ENCODE measurements around the gene ARG2. TPM values are rescaled to one million over a fixed set of nuclear protein-coding genes. Genes with fewer than 3 reads are reported as not detected.

ARG2 gene
- total RNA-seq, 1 donor from 2014 or later: 0.40 TPM

GRCh38 chr14:67643713-67644112, 24.0 kb downstream of the ARG2 start:
- no peak overlapping the region for H3K27ac Mint-ChIP-seq
- CTCF ChIA-PET: no interaction called here
- H3K4me1 Mint-ChIP-seq: no peaks in the 10 kb centered on the region

GRCh38 chr14:67644428-67644827, 24.7 kb downstream of the ARG2 start:
- no peaks in the 10 kb centered on the region for H3K27me3 Mint-ChIP-seq
- H3K27ac Mint-ChIP-seq: no peak overlapping the region
- H3K36me3 Mint-ChIP-seq (ENCODE audit: low read depth): peaks cover 39% of the 10 kb centered on the region
- POLR2A ChIA-PET: interaction anchor here (0.7 kb wide), 1 partner anchor 29 kb away, joined by 3 read pairs; no protein-coding TSS in a partner anchor
- CTCF ChIA-PET: no interaction called here
- intact Hi-C loops (cut with micrococcal nuclease): no loop called here
- DNase-seq (no peak), ATAC-seq (ENCODE audit: low read depth) (no peak)
- H3K4me1 Mint-ChIP-seq: no peaks in the 10 kb centered on the region
- no peak for TF ChIP-seq CTCF (IDR thresholded peaks at IDR 0.05)
- no peaks in the 10 kb centered on the region for H3K9me3 Mint-ChIP-seq
- H3K4me3 Mint-ChIP-seq: no peak overlapping the region

More at GRCh38 chr14:67643713-67644112, 24.0 kb downstream of the ARG2 start:
- no peak for ATAC-seq (ENCODE audit: low read depth)
- POLR2A ChIA-PET: interaction anchor here (0.7 kb wide), 1 partner anchor 52 kb away, joined by 12 read pairs; the partner anchor contains the start of gene RDH11
- Mint-ChIP-seq H3K9me3 (no peaks in the 10 kb centered on the region), H3K27me3 (no peaks in the 10 kb centered on the region), H3K36me3 (ENCODE audit: low read depth) (peaks cover 32% of the 10 kb centered on the region), H3K4me3 (no peak overlapping the region)
- DNase-seq: no peak
- intact Hi-C loops (cut with micrococcal nuclease): no loop called here
- TF ChIP-seq CTCF (IDR thresholded peaks at IDR 0.05): no peak

GRCh38 chr14:67645414-67645813, 25.7 kb downstream of the ARG2 start:
- no peaks in the 10 kb centered on the region for H3K27me3 Mint-ChIP-seq
- ChIA-PET CTCF (no interaction called here), POLR2A (no interaction called here)
- intact Hi-C loops (cut with micrococcal nuclease): no loop called here
- H3K4me3 Mint-ChIP-seq: no peak overlapping the region
- no peak for ATAC-seq (ENCODE audit: low read depth)
- no peaks in the 10 kb centered on the region for H3K4me1 Mint-ChIP-seq
- no peak for DNase-seq
- H3K36me3 Mint-ChIP-seq (ENCODE audit: low read depth): peaks cover 49% of the 10 kb centered on the region
- no peak for TF ChIP-seq CTCF (IDR thresholded peaks at IDR 0.05)
- no peaks in the 10 kb centered on the region for H3K9me3 Mint-ChIP-seq
- H3K27ac Mint-ChIP-seq: no peak overlapping the region

- H3K4me1 Mint-ChIP-seq: no peaks in the 10 kb centered on the region
- no peaks in the 10 kb centered on the region for H3K27me3 Mint-ChIP-seq
- peaks cover 56% of the 10 kb centered on the region for H3K36me3 Mint-ChIP-seq (ENCODE audit: low read depth)
- no peak overlapping the region for H3K4me3 Mint-ChIP-seq
- ChIA-PET CTCF (no interaction called here), POLR2A (no interaction called here)
- DNase-seq: no peak
- H3K9me3 Mint-ChIP-seq: no peaks in the 10 kb centered on the region
- no peak for ATAC-seq (ENCODE audit: low read depth)
- TF ChIP-seq CTCF (IDR thresholded peaks at IDR 0.05): no peak
- intact Hi-C loops (cut with micrococcal nuclease): no loop called here
- no peak overlapping the region for H3K27ac Mint-ChIP-seq
Measured at GRCh38 chr14:67646131-67646530, 26.4 kb downstream of the ARG2 start.

- Mint-ChIP-seq H3K9me3 (no peaks in the 10 kb centered on the region), H3K27me3 (no peaks in the 10 kb centered on the region), H3K27ac (no peak overlapping the region), H3K36me3 (ENCODE audit: low read depth) (peaks cover 88% of the 10 kb centered on the region), H3K4me1 (no peaks in the 10 kb centered on the region), H3K4me3 (no peak overlapping the region)
- DNase-seq: no peak
- CTCF ChIA-PET: no interaction called here
- POLR2A ChIA-PET: no interaction called here
- TF ChIP-seq CTCF (IDR thresholded peaks at IDR 0.05): no peak
- intact Hi-C loops (cut with micrococcal nuclease): no loop called here
- ATAC-seq (ENCODE audit: low read depth): no peak
Measured at GRCh38 chr14:67650151-67650550, 30.4 kb downstream of the ARG2 start.
